GM18498 (cell line): ENCODE data around the gene TOP1.
"Not testable (repeated sequence)": the region's sequence is repeated elsewhere in the genome, so short reads cannot be mapped to it uniquely, and the experiment has no call there.

Experiments used
- ATAC-seq: cut with Tn5 transposase; IDR thresholded peaks from one replicate; pipeline ENCODE4 v1.9.1; 2021; ENCODE audit warnings: mild to moderate bottlenecking, moderate library complexity; ENCODE audit not compliant: unreplicated experiment

The TOP1 gene

DNA sequence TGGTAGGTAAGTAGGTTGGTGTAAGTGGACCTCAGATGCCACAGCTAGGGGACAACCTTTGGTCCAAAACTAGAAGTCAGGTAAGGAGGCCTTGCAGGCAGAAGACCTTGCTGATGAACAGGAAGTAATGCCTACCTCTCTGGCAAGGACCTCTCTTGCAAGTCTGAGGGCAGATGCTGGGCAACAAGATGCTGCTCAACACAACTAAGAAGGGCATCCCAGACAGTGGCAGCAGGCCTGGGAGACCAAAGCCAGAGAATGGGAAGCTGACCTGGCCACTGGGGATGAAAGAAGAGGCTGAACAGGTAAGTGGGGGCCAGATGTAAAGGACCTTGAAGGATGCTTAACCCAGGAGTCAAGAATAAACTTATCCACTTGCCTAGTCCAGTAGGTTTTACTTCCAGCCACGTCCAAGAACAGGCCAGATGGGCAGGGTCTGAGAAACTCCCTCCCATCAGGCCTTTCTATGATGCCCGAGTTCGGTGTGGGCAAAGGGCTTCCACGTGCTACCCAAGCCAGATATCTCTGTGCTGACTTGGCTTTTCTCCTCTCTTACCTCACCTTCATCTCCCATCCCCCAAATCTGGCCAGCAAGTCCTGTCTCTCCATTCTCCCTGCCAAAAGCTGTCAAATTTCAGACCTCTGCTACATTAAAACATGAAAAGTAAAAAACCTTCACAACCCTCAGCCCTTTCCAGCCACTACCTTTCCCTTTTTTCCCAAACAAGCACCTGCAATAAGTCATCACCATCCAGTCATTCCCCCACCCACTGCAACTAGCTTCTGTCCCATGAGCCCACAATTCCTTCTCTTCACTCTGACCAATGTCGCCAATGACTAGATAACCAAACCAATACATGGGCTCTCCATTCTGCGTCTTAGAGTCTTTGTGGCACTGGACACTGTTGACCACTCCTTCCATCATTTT is 97.2 kb downstream of the TOP1 start:
- no peak for ATAC-seq

DNA sequence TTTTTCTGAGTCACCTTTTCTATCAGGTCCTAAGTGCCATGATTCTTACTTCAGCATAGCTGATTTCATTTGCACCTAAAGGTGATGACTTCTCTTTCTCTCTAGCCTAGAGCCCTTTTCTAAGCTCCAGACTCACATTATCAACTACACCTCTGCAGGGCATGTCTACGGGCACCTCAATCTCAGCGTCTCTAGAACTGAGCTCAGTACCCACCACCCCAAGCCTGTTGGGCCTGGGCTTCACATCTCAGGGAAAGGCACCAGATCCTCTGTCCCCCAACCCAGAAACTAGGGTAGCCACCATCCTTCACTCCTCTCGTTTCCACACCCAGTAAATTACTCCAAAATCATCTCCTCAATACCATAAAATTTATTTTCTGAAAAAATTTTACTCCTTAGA is 98.1 kb downstream of the TOP1 start:
- ATAC-seq = no peak

- not testable (repeated sequence) for ATAC-seq
These were observed 99.7 kb downstream of the TOP1 start for GRCh38 chr20:41128317-41128716.

- peak; percentile 33 for ATAC-seq
These were observed 103.2 kb downstream of the TOP1 start for GRCh38 chr20:41131594-41132387.

GRCh38 chr20:41132388-41132775 is 103.8 kb downstream of the TOP1 start:
- not testable (repeated sequence) for ATAC-seq

DNA sequence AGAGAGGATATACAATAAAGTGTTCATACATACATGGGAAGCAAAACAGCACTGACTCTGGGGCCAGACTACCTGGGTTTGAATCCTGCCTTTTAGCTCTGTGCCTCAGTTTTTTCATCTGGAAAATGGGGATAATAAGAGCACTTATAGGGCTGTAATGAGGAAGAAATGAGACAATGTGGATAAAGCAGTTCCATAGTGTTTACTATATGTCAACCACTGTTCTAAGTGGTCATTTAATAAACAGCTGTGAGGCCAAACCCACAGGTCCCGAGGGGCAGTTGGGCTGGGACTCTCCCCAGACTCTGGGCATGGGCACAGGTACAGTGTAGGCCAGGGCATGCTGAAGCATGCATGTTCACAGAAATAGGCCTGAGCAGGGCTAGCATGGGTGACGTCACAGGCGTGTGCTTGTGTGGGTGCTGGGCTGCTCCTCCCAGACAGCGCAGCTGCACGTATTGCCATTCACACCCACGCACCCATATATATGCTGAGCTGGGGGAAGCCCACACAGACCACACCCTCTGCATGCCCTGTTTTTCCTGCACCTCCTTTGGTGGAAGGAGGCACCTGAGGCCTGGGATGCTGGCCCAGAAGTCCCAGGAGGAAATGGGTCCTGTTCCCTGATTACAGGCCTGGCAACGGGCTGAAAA is 105.2 kb downstream of the TOP1 start:
- peak; percentile 47 for ATAC-seq

DNA sequence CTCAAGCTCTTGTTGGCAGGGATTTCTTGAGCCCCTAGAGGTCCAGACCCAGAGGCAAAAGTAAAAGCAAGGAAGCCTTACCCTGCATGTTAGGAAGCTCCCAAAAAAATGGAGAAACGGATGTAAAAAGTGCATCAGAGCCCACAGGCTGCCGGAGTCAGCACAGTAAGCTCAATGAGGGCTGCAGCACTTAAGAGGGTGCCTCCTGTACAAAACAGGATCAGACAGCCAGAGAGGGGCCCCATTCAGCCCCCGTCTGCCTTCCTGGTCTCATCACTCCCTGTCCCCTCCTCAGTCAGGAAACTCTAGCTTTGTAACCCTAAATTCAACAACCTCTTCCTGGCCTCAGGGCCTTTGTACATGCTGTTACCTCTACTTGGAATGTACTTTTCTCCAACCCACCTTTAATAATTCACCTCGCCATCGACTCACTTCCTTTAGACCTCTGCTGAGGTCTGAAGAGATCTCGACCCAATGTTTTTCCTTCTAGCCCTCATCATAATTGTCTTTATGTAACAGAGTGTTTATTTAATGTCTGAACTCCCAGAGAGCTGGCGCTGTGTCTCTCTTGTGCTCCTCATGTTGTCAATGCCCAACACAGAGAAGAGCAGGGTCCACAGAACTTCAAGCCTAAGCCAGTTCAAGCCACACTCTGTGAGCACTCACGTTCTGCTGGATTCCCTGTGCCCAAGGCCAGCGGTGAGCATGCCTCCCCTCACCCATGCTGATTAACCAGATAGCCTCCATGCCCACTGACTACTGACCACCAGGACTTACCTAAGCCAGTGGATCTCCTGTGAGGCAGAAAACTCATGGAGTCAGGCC is 106.0 kb downstream of the TOP1 start:
- ATAC-seq = no peak

DNA sequence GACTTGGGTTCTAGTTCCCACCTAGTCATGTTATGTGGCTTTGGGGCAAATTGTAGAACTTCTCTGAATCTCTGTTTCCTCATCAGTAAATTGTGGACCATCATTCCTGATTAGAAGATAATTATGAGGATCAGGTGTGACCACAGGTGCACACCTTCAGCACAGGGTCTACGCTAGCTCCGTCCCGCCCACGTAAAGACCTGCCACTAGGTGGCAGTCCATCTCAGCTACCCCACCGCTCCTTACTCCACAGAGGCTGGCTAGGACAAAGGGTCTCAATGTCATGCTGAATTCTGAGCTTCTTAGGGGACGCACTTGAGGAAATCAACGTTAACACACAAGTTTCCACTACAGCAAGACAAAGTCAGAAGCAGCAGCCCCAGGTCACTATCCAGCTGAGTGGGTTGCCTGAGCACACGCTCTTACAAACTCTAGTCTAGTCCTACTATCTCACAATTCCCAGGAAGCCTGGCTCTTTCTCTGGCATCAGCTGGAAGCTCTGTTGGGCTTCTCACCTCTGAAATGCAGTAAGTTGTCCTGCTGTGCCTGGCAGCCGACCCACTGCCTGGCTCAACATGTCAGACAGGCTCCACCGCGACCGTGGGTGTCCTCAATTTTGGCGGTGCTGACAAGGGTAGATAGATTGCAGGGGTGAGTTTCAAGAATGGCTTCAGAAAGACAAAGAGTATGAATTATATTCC is 106.7 kb downstream of the TOP1 start:
- ATAC-seq = no peak

DNA sequence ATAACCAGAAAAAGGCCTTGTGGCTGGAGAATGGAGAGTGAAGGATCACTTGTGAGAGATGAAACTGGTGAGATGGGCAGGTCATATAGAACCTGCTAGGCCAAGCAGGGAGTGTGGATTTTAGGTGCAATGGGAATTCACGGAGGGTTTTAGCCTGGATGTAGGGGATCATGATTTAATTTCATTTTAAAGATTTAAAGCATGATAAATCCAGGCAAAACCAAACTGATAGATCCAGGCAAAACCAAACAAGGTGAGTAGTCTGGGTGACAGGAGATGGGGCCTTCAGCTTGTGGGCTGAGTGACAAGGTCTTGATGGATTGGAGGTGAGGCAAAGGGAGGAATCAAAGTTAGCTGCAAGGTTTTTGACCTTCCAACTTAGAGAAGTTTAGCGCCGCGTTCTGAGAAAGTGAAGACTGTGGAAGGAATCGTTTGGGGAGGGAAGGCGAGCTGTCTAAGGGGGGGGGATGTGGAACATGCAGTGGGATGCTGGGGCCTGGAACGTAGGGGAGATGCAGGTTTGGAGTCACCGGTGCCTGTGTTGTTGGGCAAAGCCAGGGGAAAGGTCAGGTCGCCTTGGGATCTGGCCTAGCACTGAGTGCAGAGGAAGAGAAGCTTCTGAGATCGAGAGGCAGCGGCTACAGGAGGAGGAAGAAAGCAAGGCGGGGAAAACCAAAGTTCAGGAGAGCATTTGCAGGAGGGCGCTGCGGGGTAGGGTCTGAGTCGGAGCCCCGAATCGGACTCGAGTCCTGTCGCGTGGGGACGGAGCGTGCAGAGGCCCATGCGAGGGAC is 107.5 kb downstream of the TOP1 start:
- ATAC-seq = no peak

- ATAC-seq = peak; percentile 67
These were observed 108.3 kb downstream of the TOP1 start, which contains the start of gene PLCG1 for GRCh38 chr20:41136680-41137613. Gene PLCG1, plus strand, starts transcription at chr20:41137543. Its CDS starts 99 bp downstream, at chr20:41137642.

DNA sequence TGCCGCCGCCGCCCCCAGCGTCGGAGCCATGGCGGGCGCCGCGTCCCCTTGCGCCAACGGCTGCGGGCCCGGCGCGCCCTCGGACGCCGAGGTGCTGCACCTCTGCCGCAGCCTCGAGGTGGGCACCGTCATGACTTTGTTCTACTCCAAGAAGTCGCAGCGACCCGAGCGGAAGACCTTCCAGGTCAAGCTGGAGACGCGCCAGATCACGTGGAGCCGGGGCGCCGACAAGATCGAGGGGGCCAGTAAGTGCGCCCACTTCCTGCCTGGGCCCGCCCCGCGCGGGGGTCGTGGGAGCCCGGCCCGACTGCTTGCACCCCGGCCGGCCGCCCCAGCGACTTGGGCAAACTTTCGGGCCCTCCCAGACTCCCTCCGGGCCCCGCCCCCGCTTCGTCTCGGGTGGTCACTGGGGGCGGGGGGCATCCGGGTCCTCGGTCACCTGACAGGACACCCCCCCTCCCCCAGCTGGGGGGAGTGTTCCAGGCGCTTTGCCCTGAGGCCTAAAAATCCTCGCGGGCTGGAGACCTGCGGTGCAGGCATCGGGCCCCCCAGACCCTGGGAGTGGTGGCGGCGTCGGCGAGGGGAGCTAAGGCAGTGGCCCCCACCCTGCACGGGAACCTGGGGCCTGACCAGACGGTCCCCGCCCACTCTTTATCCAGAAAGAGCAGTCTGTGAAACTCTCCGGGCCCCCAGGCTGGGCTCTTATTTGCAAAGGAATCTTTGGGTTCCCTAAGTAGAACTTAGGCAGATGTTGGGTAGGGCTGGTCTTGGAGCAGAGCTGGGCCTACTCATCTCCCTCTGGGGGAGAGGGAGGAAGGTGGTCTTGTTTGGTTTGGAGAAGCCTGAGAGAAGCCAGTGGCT is 109.2 kb downstream of the TOP1 start:
- ATAC-seq = peak; percentile 12

DNA sequence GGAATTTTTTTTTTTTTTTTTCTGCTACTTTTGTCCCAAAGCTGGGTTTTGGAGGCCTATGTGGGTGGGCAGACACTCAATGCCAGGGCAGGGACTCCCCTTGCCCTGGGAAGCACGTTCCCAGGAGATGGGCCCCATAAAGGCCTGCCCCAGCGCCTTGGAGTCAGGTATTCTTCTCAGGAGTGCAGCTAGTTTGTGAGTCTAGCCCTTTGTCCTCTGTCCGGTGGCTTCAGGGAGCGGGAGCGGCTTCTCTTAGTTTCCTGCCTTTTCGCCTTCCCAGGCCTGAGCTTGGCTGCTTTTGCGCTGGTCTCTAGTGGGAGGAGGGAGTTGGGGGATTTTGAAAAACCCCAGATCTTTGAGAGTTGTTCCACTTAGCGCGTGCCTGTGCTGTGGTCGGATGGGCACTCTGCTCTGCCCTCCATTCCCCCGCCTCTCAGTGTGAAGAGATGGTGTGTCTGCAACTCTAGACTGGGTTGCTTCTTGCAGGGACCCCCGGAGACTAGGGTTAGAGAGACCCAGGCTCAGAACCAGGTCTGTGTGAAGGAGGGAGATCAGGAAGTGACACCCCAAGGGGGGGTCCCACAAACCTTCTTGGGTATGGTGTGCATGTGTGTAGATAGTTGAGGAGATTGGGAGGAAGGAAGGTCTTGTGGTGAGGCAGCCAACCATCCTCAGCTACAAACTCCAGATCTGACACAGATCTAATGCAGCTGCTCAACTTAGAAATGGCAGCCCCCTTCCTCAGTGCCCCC is 110.0 kb downstream of the TOP1 start:
- no peak for ATAC-seq

DNA sequence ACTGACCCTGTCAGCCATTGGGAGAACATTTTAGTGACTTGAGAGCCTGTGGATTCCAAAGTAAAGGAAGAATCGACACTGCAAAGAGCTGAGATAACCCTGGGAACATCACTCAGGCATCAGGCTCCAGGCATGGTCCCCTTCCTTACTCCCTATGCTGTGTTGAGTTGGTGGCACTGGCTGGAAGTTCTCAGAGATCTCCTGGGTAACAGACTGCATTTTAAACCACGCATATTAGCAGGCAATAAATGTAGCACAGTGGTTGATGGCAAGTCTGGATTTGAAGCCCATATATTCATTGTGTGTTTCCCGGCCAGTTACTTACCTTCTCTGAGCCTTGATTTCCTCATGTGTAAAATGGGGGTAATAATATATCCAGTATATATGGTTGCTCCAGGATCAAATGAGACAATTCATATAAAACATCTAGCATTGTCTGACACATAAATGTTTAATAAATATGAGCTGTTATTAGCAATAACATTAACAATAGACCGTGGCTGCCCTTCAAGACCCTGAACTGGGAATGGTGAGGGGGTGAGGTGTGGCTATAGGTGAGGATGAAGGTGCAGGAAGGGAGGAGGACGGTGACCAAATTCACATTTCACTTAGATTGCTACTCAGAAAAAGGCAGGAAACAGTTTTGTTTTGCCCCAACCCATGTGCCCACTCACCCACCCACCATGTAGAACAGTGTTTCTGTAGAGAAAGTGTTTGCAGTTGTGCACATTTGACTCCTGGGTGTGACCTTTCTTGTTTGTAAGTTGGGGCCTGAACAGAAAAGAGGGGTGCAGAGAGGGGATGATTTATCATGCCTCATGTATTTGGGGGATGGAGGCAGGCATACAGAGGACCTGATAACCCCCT is 110.8 kb downstream of the TOP1 start:
- no peak for ATAC-seq

GRCh38 chr20:41140226-41141133 is 111.9 kb downstream of the TOP1 start:
- no peak for ATAC-seq
